GOT3 (cell line): Measurements from ENCODE around the gene ABHD8.

ENCODE experiments used
- DNase-seq: peaks from one replicate; lab custom pipeline; 2025; ENCODE audit warnings: mixed read lengths; lab: John Stamatoyannopoulos, UW

Gene ABHD8, protein sequence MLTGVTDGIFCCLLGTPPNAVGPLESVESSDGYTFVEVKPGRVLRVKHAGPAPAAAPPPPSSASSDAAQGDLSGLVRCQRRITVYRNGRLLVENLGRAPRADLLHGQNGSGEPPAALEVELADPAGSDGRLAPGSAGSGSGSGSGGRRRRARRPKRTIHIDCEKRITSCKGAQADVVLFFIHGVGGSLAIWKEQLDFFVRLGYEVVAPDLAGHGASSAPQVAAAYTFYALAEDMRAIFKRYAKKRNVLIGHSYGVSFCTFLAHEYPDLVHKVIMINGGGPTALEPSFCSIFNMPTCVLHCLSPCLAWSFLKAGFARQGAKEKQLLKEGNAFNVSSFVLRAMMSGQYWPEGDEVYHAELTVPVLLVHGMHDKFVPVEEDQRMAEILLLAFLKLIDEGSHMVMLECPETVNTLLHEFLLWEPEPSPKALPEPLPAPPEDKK

DNA sequence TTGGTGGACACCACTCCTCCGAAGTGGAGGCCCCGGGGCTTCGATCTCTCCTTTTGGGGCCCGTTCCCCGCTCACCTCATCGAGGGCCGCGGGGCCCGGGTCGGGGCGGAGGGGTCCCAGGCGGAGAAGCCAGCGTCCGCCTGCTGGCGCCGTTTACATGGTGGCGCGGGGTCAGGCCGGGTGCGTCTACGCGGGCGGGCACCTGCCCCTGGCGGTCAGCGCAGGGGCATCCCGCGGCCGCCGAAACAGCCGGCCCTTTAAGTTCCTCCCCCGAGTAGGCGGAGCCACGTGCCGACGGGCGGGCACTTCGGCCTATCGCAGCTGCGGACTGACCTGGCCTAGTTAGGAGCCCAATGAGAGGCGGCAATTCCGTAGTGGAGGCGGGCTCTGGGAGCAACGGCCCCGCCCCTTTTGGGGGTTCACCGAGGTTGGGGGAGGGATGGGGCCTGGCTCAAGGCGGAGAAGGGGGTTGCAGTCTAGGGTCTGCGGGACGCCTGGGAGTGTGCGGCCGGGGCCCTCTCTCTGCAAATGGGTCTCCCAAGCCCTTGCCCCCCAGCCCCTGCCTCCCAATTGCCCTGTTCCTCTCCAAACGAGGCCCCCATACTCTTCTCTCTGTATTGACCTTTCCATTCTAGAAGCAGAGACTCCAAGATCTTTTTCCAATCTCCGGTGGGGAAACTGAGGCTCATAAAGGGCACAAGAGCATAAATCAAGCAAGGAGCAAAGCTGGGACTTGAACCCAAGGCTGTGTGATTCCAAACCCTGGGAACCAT is at the start of gene ABHD8:
Gene ABHD8, minus strand, starts transcription at position 259 of the 773 bp plus-strand sequence. CDS start 1,809 bp downstream, outside the sequence.
- peak; percentile 80 for DNase-seq

DNA sequence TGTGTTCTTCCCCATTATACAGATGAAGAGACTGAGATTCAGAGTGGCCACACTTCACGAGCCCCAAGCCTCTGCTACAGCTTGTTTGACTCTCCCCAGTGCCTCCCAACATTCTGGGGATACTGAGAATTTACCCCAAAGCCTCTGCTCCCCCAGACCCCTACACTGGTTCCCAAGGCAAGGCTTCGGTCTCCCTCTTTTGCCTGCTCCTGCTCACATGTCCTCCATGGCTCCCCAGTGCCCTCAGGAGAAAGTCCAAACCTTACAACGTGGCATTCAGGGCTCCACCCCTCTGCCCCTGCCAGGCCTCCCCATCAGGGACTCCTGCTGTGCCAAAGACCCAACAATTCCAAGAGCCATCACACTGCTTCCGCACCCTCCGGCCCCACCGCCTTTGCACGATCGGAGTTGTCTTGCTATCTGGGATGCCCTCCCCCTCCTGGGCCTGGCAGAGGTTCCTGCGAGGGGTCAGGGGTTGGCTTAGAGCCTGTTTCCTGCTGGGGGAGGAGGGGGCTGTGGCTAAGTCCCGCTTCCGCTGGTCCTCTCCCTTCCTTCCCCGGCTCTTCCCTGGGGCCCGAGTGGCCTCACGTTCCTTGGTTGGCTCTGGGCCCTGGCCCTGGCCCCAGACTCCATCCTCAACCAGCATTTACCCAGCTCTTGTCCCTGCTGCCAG is 49.5 kb upstream of the ABHD8 start:
- no peak for DNase-seq

DNA sequence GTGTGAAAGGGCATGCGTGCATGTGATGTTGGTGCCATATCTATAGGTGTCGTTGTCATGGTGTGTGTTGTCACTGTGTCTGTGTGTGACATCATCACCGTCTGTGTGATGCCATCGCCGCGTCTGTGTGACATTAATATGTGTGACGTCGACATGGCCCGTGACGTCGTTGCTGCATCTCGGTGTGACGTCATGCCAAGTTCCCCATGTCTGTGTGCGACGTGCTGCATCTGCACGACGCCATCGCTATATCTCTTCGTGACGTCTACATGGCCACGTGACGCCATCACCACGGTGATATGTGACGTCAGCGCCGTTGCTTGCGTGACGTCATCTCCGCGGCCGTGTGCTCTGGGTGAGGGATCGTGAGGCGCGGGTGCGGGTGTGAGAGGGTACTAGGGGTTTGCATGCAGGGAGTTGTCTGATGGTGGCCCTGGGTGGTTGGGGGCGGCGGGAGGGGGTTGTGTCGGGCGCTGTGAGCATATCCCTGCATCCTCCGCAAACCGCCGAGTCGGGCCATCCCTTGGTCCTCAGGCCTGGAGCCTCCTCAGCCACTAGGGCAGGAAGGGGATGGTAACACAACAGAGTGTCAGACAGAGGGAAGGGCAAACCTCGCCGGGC is 48.7 kb upstream of the ABHD8 start:
- no peak for DNase-seq

DNA sequence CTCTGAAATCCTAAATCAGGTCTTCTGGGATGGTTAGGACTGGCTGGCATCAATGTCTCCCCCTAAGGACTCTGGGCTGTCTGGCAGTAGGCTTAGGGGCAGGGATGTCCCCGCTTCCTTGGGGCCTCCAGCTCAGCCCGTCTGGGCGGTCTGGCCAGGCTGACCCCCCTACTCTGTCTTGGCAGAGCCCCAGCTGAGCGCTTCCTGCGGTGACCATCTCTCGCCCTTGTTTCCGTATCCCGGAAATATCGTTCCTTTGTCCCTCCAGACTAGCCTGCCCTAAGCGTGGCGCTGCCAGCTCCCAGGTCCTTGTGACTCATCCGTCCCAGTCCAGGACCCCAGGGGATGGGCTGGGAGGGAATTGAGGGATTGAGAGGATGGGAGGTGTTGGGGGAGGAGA is 45.5 kb upstream of the ABHD8 start:
- DNase-seq = peak; percentile 12

DNA sequence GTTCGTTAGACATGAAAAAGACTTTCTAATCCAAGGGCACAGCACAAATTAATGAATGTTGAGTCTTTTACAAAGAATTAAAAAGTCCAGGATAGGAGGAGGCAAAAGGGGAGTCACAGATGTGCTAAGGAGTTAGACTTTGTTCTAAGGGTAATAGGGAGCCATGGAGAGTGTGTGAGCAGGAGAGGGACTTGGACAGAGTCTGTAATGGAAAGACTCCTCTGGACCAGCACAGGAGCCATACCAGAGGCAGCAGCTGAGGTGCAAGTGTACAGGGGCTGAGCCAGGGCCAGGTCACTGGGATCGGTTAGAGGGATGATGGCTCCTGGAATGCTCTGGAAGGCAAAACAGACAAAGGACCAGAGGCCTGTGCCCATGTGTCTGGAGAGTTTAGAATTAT is 44.7 kb upstream of the ABHD8 start:
- DNase-seq = no peak

DNA sequence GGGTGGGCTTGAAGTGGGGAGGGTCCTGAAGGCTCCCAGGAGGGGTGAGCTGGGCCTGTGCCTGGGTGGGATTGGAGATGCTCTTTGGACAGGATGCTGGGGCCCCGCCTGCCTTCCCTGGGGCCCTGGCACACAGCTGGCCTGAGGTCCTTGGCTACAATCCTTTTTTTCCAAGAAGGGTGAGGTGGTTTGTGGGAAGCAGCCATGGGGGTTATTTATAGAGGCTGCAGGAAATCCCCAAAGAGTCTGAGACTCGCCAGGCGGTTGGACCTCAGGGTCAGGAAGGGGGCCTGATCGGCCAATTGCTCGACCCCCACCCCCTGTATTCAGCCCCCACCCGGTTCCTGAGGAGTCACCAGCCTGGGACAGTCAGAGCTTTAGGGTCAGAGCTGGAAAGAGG is 44.1 kb upstream of the ABHD8 start:
- no peak for DNase-seq

DNA sequence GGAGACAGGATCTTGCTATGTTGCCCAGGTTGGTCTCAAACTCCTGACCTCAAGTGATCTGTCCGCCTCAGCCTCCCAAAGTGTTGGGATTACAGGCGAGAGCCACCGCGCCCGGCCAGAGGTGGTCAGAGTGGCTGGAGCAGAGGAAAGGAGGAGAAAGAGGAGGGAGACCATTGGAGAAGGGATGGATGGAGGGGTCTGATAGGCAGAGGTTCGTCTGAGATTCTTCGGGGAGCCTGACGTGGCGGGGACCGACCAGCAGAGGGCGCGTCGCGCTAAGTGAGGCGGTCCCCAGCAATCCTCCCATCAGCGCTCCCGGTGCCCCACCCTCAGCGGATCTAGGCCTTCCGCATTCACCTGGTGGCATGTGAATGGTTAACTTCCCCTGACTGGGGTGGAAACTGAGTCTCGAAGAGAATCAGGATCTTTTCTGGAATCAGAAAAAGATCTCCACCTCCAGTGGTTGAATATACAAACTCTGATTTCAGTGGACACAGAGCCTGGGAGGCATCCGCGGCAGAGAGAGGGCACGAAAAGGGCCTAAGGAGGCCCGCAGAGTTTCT is 43.0 kb upstream of the ABHD8 start:
- DNase-seq = peak; percentile 14

DNA sequence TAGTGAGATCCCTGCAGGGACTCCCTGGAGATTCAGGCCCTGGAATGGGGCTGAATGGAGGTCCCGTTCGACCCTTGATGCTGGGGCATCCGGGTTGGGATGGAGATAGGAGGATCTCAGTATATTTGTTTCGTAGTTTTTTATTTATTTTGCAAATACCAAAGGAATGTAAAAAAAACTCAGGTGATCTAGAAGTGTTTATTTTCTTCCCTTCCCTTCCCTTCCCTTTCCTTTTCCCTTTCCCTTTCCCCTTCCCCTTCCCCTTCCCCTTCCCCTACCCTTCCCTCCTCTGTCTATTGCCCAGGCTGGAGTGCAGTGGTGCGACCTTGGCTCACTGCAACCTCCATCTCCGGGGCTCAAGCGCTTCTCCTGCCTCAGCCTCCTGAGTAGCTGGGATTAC is 38.6 kb upstream of the ABHD8 start:
- no peak for DNase-seq

DNA sequence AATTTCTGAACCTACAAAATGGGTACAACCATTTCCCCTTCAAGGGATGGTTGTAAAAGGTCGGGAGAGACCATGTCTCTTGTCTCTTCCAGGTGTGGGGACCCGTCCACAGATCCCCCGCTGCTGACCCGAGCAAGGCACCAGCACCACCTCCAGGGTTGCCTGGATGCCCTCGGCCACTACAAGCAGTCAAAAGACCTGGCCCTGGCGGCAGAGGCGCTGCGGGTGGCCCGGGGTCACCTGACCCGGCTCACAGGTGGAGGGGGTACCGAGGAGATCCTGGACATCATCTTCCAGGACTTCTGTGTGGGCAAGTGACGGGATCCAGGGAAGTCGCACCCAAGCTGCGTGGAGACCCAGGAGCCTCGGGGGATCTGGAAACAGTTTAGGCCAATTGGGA is 38.2 kb upstream of the ABHD8 start:
- no peak for DNase-seq

DNA sequence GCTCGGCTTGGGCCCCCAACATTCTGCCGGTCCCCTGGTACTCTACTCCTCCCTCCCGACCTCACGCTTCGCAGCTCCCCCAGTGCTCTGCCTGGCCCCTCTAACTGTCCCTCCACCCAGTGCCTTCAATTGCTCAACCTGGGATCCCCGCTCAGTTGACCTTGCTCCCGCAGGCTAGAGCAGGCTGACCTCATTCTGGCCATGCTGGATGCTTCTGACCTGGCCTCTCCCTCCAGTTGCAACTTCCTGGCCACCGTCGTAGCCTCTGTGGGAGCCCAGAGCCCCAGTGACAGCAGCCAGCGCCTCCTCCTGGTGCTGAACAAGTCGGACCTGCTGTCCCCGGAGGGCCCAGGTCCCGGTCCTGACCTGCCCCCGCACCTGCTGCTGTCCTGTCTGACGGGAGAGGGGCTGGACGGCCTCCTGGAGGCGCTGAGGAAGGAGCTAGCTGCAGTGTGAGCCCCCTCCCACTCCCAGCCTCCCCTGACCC is 37.7 kb upstream of the ABHD8 start:
- no peak for DNase-seq

DNA sequence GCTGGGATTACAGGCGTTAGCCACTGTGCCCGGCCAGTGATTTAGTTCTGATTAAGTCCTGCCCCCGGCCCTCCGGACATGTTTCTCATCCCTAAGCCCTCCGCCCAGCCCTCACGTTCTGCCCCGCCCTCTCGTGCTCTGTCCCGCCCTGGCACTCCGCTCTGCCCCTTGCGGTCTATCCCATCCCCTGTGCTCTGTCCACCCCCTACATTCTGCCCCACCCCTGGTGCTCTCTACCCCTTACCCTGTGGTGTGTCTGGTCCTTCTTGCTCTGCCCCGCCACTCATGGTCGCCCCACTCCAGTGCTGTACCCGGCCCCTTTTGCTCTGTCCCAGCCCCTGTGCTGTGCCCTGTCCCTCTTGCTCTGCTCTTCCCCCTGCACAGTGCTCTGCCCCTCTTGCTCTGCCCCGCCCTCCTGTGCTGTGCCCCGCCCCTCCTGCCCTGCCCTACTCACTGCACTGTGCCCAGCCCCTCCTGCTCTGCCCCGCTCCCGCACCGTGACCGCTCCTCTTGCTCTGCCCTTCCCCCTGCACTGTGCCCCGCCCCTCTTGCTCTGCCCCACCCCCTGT is 37.2 kb upstream of the ABHD8 start:
- DNase-seq = no peak

DNA sequence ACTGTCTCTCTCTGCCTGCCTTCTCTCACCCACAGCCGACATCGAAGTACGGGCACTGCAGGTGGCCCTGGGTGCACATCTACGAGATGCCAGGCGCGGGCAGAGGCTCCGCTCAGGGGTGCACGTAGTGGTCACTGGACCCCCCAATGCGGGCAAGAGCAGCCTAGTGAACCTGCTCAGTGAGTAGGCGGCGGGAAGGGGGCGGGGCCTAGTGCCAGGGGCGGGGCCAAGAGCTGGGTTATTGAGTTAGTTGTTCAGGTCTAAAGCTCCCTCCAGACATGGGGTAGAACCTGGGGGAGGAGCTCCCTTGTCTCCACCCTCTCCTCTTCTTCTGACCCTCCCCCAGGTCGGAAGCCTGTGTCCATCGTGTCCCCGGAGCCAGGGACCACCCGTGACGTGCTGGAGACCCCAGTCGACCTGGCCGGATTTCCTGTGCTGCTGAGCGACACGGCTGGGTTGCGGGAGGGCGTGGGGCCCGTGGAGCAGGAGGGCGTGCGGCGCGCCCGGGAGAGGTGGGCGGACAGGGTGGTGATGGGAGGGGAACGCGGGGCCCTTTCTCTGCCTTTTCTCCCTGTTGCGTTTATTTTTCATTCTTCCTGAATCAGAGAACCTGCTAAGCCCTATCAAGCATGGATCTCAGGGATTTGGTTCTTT is 36.0 kb upstream of the ABHD8 start:
- DNase-seq = no peak

DNA sequence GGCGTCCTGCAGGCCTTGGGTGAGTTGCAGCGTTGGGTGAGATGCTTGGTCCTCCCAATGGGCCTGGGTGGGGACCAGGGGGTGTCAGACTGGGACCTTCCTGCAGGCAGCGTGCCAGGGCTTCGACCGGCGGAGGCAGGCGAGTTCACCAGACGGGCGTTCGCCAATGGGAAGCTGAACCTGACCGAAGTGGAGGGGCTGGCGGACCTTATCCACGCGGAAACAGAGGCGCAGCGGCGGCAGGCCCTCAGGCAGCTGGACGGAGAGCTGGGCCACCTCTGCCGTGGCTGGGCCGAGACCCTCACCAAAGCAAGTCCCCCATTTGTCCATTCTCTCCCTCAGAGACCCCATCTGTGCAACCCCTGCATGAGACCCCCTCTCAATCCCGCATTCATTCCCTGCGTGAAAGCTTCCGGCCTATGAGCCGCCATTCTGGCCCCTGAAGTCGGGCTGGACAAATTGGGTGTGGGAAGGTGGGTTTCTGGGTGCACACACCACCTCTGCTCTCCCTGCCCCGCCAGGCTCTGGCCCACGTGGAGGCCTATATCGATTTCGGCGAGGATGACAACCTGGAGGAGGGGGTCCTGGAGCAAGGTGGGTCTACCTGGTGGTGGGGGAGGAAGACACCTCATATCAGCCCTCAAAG is 35.3 kb upstream of the ABHD8 start:
- DNase-seq = no peak

DNA sequence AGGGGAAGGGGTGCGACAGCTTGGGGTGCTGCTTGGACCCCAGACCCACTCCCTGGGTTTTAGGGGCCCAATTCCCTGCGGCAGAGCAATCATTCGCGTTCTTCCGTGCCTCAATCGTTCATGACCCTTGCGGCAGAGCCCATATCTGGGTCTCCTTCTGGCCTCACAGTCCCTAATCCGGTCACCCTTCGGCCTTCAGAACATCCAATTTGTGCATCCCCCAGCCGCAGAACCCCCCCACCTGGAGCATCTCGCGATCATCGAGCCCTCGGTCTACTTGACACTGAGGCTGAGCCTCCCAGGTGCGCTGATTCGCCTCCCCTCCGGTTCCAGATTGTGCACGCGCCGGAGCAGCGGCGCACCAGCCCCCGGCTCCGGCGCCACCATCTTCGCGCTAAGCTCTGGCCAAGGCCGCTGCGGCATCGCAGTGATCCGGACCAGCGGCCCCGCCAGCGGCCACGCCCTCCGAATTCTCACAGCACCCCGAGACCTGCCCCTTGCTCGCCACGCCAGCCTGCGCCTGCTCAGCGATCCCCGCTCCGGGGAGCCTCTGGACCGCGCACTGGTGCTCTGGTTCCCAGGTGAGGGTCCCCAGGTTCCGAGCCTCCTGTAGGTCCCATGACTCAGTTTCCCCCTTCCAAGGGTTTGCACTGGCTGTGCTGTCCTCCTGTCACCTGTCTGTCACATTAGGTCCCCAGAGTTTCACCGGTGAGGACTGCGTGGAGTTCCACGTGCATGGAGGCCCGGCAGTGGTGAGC is 34.6 kb upstream of the ABHD8 start:
- DNase-seq = no peak

DNA sequence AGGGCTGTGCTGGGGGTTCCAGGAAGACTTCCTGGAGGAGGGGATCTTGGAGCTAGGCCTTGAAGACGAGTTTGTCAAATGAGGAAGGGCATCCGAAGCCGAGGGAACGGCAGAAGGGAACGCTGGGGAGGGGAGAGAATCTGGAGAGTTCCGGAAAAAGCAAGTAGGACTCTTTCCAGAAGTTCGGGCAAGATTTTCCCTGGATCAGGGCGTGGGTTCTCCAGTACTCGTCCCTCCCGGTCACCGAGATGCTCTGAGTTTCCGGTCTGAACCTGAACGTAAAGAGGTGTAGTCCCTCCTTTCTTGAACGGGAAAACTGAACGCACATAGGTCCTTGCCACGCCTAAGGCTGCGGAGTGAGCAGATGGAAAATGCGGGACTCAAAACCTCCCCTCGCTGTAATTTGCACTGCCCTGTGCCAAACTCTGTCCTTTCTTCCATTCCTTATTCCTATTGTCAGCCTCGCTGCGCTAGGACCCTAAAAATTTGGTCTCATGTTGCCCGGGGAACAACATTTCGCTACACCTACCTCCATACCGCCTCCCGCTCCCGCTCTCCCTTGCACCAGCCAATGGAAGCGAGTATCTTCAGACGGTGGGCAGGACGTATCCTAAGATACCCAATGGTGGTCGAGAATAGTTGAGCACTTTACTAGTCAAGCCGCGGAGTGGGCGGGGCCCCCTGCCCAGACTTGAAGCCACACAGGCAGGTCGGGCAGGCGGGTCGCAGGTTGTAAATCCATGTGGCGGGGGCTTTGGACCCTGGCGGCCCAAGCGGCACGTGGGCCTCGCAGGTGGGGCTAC is 33.8 kb upstream of the ABHD8 start, which contains the start of gene GTPBP3:
Gene GTPBP3, plus strand, starts transcription at position 682 of the 803 bp plus-strand sequence. Its CDS starts 59 bp downstream, at position 741.
- peak; percentile 80 for DNase-seq

DNA sequence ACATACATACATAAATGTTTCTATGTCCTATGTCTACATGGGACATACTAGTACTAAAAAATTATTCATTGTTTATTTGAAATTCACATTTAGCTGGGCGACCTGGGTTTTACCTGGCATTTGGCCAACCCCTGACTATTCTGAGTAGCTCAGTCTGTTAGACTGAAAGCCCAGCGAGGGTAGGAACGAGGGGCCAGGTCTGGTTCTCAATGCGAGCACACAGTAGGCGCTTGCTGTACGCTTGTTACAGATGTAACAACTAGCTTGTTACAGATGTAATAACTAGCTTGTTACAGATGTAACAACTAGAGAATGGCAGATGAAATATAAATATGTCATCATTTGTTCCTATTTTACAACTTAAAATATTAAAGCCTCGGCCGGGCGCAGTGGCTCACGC is 32.4 kb upstream of the ABHD8 start:
- DNase-seq = no peak

DNA sequence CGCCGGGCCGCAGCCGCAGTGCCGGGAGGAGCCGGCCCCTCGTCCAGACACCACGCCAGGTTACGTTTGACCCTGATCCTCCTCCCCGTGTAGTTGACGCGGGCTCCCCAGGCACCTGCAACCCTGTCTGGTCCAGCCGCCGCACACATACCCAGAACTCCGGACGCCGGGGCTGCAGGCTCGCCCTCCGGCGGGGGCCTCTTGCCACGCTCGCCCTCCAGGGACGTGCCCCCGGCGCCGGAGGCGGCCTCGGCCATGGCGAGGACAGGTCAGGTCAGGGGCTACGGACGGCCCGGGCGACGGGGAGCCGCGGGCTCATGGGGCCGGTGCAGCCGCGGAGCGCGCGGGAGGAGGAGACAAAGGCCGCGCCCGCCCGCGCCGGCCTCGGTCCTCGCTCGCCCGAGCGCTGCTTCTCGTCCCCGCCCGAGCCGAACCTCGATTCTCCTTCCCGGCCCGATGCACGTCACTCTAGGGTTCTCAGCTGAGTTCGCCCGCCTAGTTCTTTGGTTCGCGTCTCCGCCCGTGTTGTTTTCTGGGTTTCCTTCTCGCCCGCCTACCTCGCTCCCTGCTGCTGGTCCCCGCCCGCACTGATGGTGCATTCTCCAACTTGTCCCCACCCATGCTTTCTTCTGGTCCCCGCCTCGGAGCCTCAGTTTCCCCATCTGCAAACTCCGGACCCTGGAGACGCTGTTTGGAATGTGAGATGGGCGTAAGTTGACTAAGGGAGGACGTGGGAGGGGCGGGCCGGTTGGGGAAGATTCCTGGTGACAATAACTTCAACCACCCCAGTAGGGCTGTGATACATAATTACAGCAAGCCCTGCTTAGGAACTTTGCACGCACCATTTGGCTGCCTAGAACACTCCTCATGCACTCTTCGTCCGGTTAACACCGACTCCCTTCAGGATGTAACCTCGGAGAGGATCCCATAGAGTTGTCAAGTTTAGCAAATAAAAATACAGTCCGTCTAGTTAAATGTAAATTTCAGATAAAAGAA is 31.5 kb upstream of the ABHD8 start, which contains the start of gene ANO8:
Gene ANO8, minus strand, starts transcription at position 442 of the 996 bp plus-strand sequence. Its CDS starts 185 bp downstream, at position 257.
- peak; percentile 92 for DNase-seq
